Keratinocyte (primary cell): Measurements from ENCODE around the gene ASGR1. TPM values are rescaled to one million over a fixed set of nuclear protein-coding genes. Genes with fewer than 3 reads are reported as not detected.
A peak's percentile ranks its signal among the peaks of the same experiment; 100 is the strongest.

ENCODE experiments used
- DNase-seq: peaks from one replicate; pipeline ENCODE4 v3.0.0-alpha.2; 2011; ENCODE audit warnings: low read depth, missing footprints, low spot score
- FAIRE-seq: peaks from 2 replicates; lab custom pipeline; 2011; peaks lifted over from hg19 to GRCh38; lab: Jason Lieb, UNC
- H2AFZ ChIP-seq: 2 replicates; pipeline ENCODE4 v1.6.0; 2012; ENCODE audit warnings: low read length, control low read depth, inconsistent platforms; ENCODE audit not compliant: control insufficient read depth
- H3K27ac ChIP-seq: 2 replicates; pipeline ENCODE4 v1.5.1; 2011; ENCODE audit warnings: low read length; ENCODE audit not compliant: control insufficient read depth, insufficient read depth
- H3K27me3 ChIP-seq: 3 replicates; pipeline ENCODE4 v1.6.0; 2011; ENCODE audit warnings: low read length; ENCODE audit not compliant: control insufficient read depth, insufficient read depth; ENCODE audit errors: extremely low read depth
- H3K36me3 ChIP-seq, 2 experiments: 2 replicates in 1 of 2; 3 replicates in 1 of 2; pipeline ENCODE4 v1.5.1; 2011; ENCODE audit warnings: low read length in 2 of 2, mild to moderate bottlenecking in 1 of 2; ENCODE audit not compliant: control insufficient read depth in 2 of 2, insufficient read depth in 2 of 2; ENCODE audit errors: extremely low read depth in 1 of 2
- H3K4me1 ChIP-seq: 3 replicates; pipeline ENCODE4 v1.5.1; 2011; ENCODE audit warnings: low read length; ENCODE audit not compliant: control insufficient read depth, insufficient read depth; ENCODE audit errors: extremely low read depth
- H3K4me2 ChIP-seq: 3 replicates; pipeline ENCODE4 v1.6.0; 2011; ENCODE audit warnings: low read depth, low read length; ENCODE audit not compliant: control insufficient read depth, insufficient read depth; ENCODE audit errors: extremely low read depth
- H3K4me3 ChIP-seq, 3 experiments: fragments of 200-600 bp in 1 of 3; sonication (generic) in 1 of 3; 2 replicates in 2 of 3; 3 replicates in 1 of 3; pipeline ENCODE4 v1.5.1; 2011 to 2016; ENCODE audit warnings: low read length in 3 of 3, mild to moderate bottlenecking in 3 of 3, control low read depth in 2 of 3, inconsistent platforms in 1 of 3, low read depth in 1 of 3, mixed read lengths in 1 of 3, mixed run types in 1 of 3, moderate library complexity in 1 of 3; ENCODE audit not compliant: control insufficient read depth in 2 of 3, insufficient read depth in 2 of 3; ENCODE audit errors: extremely low read depth in 1 of 3
- H3K79me2 ChIP-seq: 2 replicates; pipeline ENCODE4 v1.6.0; 2012; ENCODE audit warnings: low read length; ENCODE audit not compliant: control insufficient read depth, insufficient read depth
- H3K9ac ChIP-seq: 3 replicates; pipeline ENCODE4 v1.6.0; 2011; ENCODE audit warnings: low read length; ENCODE audit not compliant: control insufficient read depth, insufficient read depth; ENCODE audit errors: extremely low read depth
- H3K9me1 ChIP-seq: 3 replicates; pipeline ENCODE4 v1.6.0; 2011; ENCODE audit warnings: low read length; ENCODE audit not compliant: control insufficient read depth, insufficient read depth; ENCODE audit errors: extremely low read depth
- H3K9me3 ChIP-seq: 2 replicates; pipeline ENCODE4 v1.5.1; 2012; ENCODE audit warnings: low read depth, low read length; ENCODE audit not compliant: control insufficient read depth
- H4K20me1 ChIP-seq: 3 replicates; pipeline ENCODE4 v1.6.0; 2011; ENCODE audit warnings: low read length; ENCODE audit not compliant: control insufficient read depth, insufficient read depth; ENCODE audit errors: extremely low read depth
- CTCF ChIP-seq, 3 experiments: IDR thresholded peaks in 1 of 3; conservative IDR thresholded peaks in 1 of 3; optimal IDR thresholded peaks in 1 of 3; 2 replicates in 2 of 3; 3 replicates in 1 of 3; pipeline versions ENCODE3 to v1.5.1; 2011; ENCODE audit warnings: low read length in 3 of 3, mild to moderate bottlenecking in 3 of 3, moderate library complexity in 2 of 3, control low read depth in 1 of 3, inconsistent platforms in 1 of 3; ENCODE audit not compliant: insufficient read depth in 2 of 3; ENCODE audit errors: extremely low read depth in 1 of 3
- EZH2 ChIP-seq: IDR thresholded peaks from one replicate; pipeline ENCODE4 v1.6.1; 2012; ENCODE audit warnings: inconsistent platforms, mild to moderate bottlenecking, low read length, moderate library complexity
- dilution Hi-C: fragments of 300-500 bp; cut with MboI; formaldehyde crosslinking; loops from one replicate; pipeline ENCODE4 v1.7.0; 2020; ENCODE audit warnings: low sequenced_read_pairs; ENCODE audit not compliant: extremely low pct_ligation_motif_present
- polyA plus RNA-seq, 5 experiments: library from polyadenylated mRNA; depleted of rRNA in 3 of 5; stranded (reverse) in 3 of 5; stranded (forward) in 1 of 5; unstranded in 1 of 5; fragments of >200 nt; gene quantifications; 1 replicate in 1 of 5; 2 replicates in 3 of 5; 3 replicates in 1 of 5; pipeline versions ENCODE4 v1.2.1 to v1.2.3, GENCODE V29; 2011 to 2012; ENCODE audit warnings: missing spikeins in 2 of 5, low read depth in 1 of 5, low replicate concordance in 1 of 5

The ASGR1 gene
- polyA plus RNA-seq, 1 donor (not counting 4 experiments of a cell fraction or from before 2014, with no cell fraction given): 0.18 TPM

DNA sequence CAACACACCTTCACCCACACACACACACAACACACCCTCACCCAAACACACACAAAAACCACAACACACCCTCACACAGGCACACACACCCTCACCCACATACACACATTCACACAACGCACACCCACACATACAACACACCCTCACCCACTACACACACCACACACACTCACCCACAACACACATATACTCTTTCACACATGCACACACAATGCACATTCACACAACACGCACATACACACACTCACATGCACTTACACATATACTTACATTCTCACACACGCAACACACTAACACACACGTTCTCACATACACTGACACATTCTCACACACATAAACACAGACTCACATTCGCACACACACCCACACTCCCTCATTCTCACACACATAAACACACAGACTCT, 3.8 kb downstream of the ASGR1 start:
- Histone ChIP-seq H3K4me2 (no peak overlapping the region), H3K27ac (no peak overlapping the region), H2AFZ (no peak overlapping the region), H3K9me1 (no peaks in the 10 kb centered on the region), H3K79me2 (no peaks in the 10 kb centered on the region), H3K27me3 (peaks cover 22% of the 10 kb centered on the region), H3K4me1 (peaks cover 7% of the 10 kb centered on the region), H3K9me3 (no peaks in the 10 kb centered on the region), H3K36me3 (no peaks in the 10 kb centered on the region), H3K4me3 (no peak overlapping the region), H4K20me1 (no peaks in the 10 kb centered on the region), H3K9ac (no peak overlapping the region)
- DNase-seq (no peak), FAIRE-seq (no peak)
- no peak for TF ChIP-seq CTCF (optimal IDR thresholded peaks at IDR 0.05 in 1 of 3, IDR thresholded peaks at IDR 0.05 in 1 of 3, conservative IDR thresholded peaks at IDR 0.05 in 1 of 3; ENCODE audit: extremely low read depth in 1 of 3, insufficient read depth in 2 of 3, low read length in 3 of 3)
- no peak for TF ChIP-seq EZH2
- dilution Hi-C loops: no loop called here

GRCh38 chr17:7174603-7175326, 4.4 kb downstream of the ASGR1 start:
- Histone ChIP-seq H3K4me1 (peaks cover 7% of the 10 kb centered on the region), H3K27me3 (peaks cover 22% of the 10 kb centered on the region), H3K9me3 (no peaks in the 10 kb centered on the region), H3K9ac (no peak overlapping the region), H3K4me3 (no peak overlapping the region), H3K79me2 (no peaks in the 10 kb centered on the region), H4K20me1 (no peaks in the 10 kb centered on the region), H3K36me3 (no peaks in the 10 kb centered on the region), H2AFZ (no peak overlapping the region), H3K9me1 (no peaks in the 10 kb centered on the region), H3K27ac (no peak overlapping the region), H3K4me2 (no peak overlapping the region)
- dilution Hi-C loops: no loop called here
- no peak for DNase-seq
- FAIRE-seq: peak; percentile 46
- no peak for TF ChIP-seq EZH2
- TF ChIP-seq CTCF (optimal IDR thresholded peaks at IDR 0.05 in 1 of 3, IDR thresholded peaks at IDR 0.05 in 1 of 3, conservative IDR thresholded peaks at IDR 0.05 in 1 of 3; ENCODE audit: extremely low read depth in 1 of 3, insufficient read depth in 2 of 3, low read length in 3 of 3): no peak
